Skeletal muscle tissue (tissue), 4 donors: ENCODE results near the gene ANKS3. TPM values are rescaled to one million over a fixed set of nuclear protein-coding genes. Genes with fewer than 3 reads are reported as not detected.
"Not testable (repeated sequence)": the region's sequence is repeated elsewhere in the genome, so short reads cannot be mapped to it uniquely, and the experiment has no call there.

Source experiments
- H3K27ac ChIP-seq: one replicate; pipeline ENCODE4 v1.7.0; 2013; ENCODE audit warnings: mild to moderate bottlenecking, low read depth, low read length, inconsistent platforms
- H3K27me3 ChIP-seq, 3 donors: one replicate each; pipeline ENCODE4 v1.7.0; 2013; ENCODE audit warnings: low read length in 3 of 3; ENCODE audit not compliant: control insufficient read depth in 3 of 3, insufficient read depth in 3 of 3
- H3K36me3 ChIP-seq, 3 donors: one replicate each; pipeline ENCODE4 v1.7.0; 2013; ENCODE audit warnings: low read length in 3 of 3; ENCODE audit not compliant: control insufficient read depth in 3 of 3, insufficient read depth in 3 of 3
- H3K4me1 ChIP-seq, 3 donors: one replicate each; pipeline ENCODE4 v1.7.0; 2013; ENCODE audit warnings: low read length in 3 of 3, mild to moderate bottlenecking in 3 of 3; ENCODE audit not compliant: control insufficient read depth in 3 of 3, insufficient read depth in 3 of 3
- H3K4me3 ChIP-seq, 3 donors: one replicate each; pipeline ENCODE4 v1.7.0; 2013; ENCODE audit warnings: low read length in 3 of 3
- H3K9ac ChIP-seq, 3 donors: one replicate each; pipeline ENCODE4 v1.7.0; 2013; ENCODE audit warnings: low read length in 3 of 3, mild to moderate bottlenecking in 3 of 3, moderate library complexity in 2 of 3, low read depth in 1 of 3
- H3K9me3 ChIP-seq, 3 donors: one replicate each; pipeline ENCODE4 v1.7.0; 2013; ENCODE audit warnings: low read length in 3 of 3; ENCODE audit not compliant: control insufficient read depth in 3 of 3
- total RNA-seq: library from RNA; depleted of rRNA; stranded (reverse); fragments of >200 nt; gene quantifications from one replicate; pipeline ENCODE4 v1.2.3, GENCODE V29; 2014
- donor health status: Osteomylitis.

ANKS3 gene
- total RNA-seq, 1 donor from 2014 or later: 15.1 TPM

DNA sequence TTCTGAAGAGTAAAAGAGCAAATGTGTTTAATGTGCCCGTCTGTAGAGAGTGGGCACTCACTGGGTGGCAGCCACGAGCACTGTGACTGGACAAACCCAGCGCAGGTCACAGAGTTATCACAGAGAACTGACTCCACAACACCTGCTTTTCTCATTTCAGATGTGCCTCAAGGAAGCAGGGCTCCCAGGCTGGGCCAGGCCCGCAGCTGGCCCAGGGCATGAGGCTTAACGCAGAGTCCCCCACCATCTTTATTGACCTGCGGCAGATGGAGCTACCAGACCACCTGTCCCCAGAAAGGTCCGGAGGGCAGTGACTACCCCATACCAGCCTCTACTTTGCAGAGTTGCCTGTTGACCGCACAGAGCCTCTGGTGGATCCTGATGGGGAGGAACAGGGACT is 12.1 kb upstream of the ANKS3 start:
- Histone ChIP-seq H3K27ac (no peak overlapping the region), H3K9me3 (no peaks in the 10 kb centered on the region), H3K9ac (peak overlapping the region in 1 of 3 donors; percentile 28), H3K27me3 (peaks cover 0 to 10% (median 3%) of the 10 kb centered on the region in 3 donors), H3K4me1 (peaks cover 4 to 18% (median 5%) of the 10 kb centered on the region in 3 donors), H3K4me3 (no peak overlapping the region), H3K36me3 (peaks cover 8 to 12% (median 10%) of the 10 kb centered on the region in 3 donors)

- Histone ChIP-seq H3K9ac (no peak overlapping the region), H3K36me3 (peaks cover 3 to 6% (median 4%) of the 10 kb centered on the region in 3 donors), H3K27ac (no peak overlapping the region), H3K4me1 (peaks cover 4 to 18% (median 5%) of the 10 kb centered on the region in 3 donors), H3K9me3 (no peaks in the 10 kb centered on the region), H3K27me3 (peaks cover 0 to 10% (median 3%) of the 10 kb centered on the region in 3 donors), H3K4me3 (no peak overlapping the region)
Measured at GRCh38 chr16:4745274-4745569, 11.2 kb upstream of the ANKS3 start.

DNA sequence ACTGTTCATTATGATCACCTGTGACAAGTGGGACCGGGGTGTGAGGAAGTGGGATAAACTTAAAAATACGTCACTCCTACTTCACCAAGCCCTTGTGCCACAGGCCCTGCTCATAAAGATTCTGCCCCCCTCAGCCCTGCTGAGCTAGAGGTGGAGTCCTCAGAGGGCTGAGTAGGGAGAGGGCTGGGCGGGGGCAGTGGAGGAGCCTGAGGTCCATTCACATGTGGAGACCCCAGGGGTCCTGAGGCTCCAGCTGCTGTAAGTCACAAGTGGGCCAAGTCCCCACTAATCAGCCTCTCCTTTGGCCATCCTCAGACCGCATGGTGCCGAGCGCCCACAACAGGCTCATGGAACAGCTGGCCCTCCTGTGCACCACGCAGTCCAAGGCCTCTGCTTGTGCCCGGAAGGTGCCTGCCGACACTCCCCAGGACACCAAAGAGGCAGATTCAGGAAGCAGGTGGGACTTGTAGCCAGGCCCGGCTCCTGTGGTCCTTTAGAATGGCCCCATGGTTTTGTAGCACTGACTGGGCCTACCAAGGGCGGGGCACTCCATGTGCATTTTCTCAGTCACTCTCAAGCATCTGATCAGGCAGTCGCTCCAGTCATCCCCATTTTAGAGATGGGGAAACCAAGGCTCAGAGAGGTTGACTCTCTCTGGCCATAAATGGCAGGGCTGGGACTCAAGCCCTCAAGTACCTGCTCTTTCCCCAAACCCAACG is 10.6 kb upstream of the ANKS3 start:
- Histone ChIP-seq H3K27me3 (peaks cover 0 to 10% (median 3%) of the 10 kb centered on the region in 3 donors), H3K4me3 (no peak overlapping the region), H3K4me1 (peaks cover 4 to 18% (median 5%) of the 10 kb centered on the region in 3 donors), H3K27ac (no peak overlapping the region), H3K9me3 (no peaks in the 10 kb centered on the region), H3K9ac (no peak overlapping the region), H3K36me3 (peaks cover under 1% of the 10 kb centered on the region in 3 donors)

- Histone ChIP-seq H3K4me3 (peak overlapping the region in 1 of 3 donors; percentile 13), H3K4me1 (peaks cover 4 to 18% (median 5%) of the 10 kb centered on the region in 3 donors), H3K27ac (no peak overlapping the region), H3K9me3 (no peaks in the 10 kb centered on the region), H3K9ac (no peak overlapping the region), H3K27me3 (peaks cover 0 to 11% (median 3%) of the 10 kb centered on the region in 3 donors), H3K36me3 (no peaks in the 10 kb centered on the region)
Measured at GRCh38 chr16:4743226-4743878, 9.3 kb upstream of the ANKS3 start.

DNA sequence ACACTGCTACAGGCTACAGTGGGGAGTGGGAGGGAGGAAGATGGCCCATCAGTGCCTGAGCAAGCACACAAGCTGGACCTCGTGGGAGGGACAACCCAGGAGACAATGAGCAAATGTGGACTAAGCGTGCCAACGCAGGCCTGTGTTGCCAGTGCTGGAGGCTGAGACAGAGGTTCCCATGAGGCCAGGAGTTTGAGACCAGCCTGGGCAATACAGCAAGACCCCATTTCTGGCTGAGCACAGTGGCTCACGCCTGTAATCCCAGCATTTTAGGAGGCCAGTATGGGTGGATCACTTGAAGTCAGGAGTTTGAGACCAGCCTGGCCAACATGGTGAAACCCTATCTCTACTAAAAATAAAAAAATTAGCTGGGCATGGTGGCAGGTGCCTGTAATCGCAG is 4.3 kb upstream of the ANKS3 start:
- peaks cover 7 to 20% (median 12%) of the 10 kb centered on the region in 3 donors for H3K4me1 ChIP-seq
- H3K9me3 ChIP-seq, H3K27me3 ChIP-seq, H3K9ac ChIP-seq, H3K27ac ChIP-seq, H3K4me3 ChIP-seq, H3K36me3 ChIP-seq: not testable (repeated sequence)

DNA sequence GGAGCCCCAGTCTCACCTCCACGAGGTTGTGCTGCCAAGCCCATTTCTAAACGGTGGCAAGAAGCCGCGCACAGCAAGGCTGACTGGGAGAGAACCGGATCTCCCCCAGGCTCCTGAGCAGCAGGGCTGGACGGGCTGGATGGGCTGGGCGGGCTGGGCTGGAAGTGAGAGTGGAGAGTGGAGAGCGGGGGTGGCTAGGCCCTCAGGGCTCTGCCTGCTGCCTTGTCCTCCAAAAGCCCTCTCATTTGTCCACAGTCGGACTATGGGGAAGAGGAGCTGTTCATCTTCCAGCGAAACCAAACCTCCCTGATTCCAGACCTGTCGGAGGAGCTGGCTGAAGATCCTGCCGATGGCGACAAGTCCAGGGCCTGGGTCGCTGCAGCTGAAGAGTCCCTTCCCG is 3.5 kb upstream of the ANKS3 start:
- Histone ChIP-seq H3K27me3 (peaks cover 0 to 3% (median 0%) of the 10 kb centered on the region in 3 donors), H3K4me3 (no peak overlapping the region), H3K9me3 (no peaks in the 10 kb centered on the region), H3K9ac (no peak overlapping the region), H3K27ac (no peak overlapping the region), H3K4me1 (peaks cover 6 to 20% (median 8%) of the 10 kb centered on the region in 3 donors), H3K36me3 (no peaks in the 10 kb centered on the region)

- no peak overlapping the region for H3K27ac ChIP-seq
- peaks cover 0 to 2% (median 0%) of the 10 kb centered on the region in 3 donors for H3K27me3 ChIP-seq
- no peaks in the 10 kb centered on the region for H3K9me3 ChIP-seq
- H3K4me1 ChIP-seq: peaks cover 6 to 20% (median 8%) of the 10 kb centered on the region in 3 donors
- H3K9ac ChIP-seq: no peak overlapping the region
- H3K36me3 ChIP-seq: peaks cover 0 to 4% (median 3%) of the 10 kb centered on the region in 3 donors
- no peak overlapping the region for H3K4me3 ChIP-seq
Measured at GRCh38 chr16:4736546-4736945, 2.5 kb upstream of the ANKS3 start.

GRCh38 chr16:4734730-4735535 is 862 bp upstream of the ANKS3 start:
- Histone ChIP-seq H3K4me3 (peak overlapping the region; percentile 90 to 98 (median 95)), H3K27me3 (peaks cover 0 to 2% (median 0%) of the 10 kb centered on the region in 3 donors), H3K27ac (peak overlapping the region; percentile 86)

DNA sequence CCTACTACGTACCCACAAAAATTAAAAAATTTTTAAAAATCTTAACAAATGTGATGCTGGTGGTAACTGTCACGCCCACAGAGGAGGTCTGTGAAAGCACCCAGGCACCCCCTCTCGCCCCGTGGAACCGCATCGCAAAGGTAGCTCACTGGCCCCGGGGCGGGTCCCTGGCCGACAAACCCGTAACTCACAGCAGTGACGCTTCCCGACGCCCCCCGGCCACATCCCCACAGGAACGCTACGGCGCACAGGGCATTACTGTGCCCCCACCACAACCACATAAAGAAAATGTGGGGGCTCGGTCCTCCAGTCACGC is 366 bp downstream of the ANKS3 start:
- Histone ChIP-seq H3K36me3 (peaks cover 10 to 20% (median 15%) of the 10 kb centered on the region in 3 donors), H3K9me3 (no peaks in the 10 kb centered on the region), H3K27ac (peak overlapping the region; percentile 86), H3K27me3 (peaks cover 0 to 2% (median 0%) of the 10 kb centered on the region in 3 donors), H3K4me3 (peak overlapping the region; percentile 85 to 98 (median 95)), H3K9ac (peak overlapping the region; percentile 77 to 91 (median 86)), H3K4me1 (peaks cover 6 to 20% (median 8%) of the 10 kb centered on the region in 3 donors)

More at GRCh38 chr16:4734730-4735535, 862 bp upstream of the ANKS3 start:
- H3K36me3 ChIP-seq: peaks cover 3 to 12% (median 4%) of the 10 kb centered on the region in 3 donors
- peak overlapping the region; percentile 68 to 91 (median 86) for H3K9ac ChIP-seq
- H3K4me1 ChIP-seq: peaks cover 6 to 20% (median 8%) of the 10 kb centered on the region in 3 donors
- no peaks in the 10 kb centered on the region for H3K9me3 ChIP-seq
